ENCODE data around the gene MAD1L1. TPM values are rescaled to one million over a fixed set of nuclear protein-coding genes. Genes with fewer than 3 reads are reported as not detected.
A peak's percentile ranks its signal among the peaks of the same experiment; 100 is the strongest.

The MAD1L1 gene
- polyA plus RNA-seq, 4 donors = 12.3 to 21.7 (median 18.1) TPM

DNA sequence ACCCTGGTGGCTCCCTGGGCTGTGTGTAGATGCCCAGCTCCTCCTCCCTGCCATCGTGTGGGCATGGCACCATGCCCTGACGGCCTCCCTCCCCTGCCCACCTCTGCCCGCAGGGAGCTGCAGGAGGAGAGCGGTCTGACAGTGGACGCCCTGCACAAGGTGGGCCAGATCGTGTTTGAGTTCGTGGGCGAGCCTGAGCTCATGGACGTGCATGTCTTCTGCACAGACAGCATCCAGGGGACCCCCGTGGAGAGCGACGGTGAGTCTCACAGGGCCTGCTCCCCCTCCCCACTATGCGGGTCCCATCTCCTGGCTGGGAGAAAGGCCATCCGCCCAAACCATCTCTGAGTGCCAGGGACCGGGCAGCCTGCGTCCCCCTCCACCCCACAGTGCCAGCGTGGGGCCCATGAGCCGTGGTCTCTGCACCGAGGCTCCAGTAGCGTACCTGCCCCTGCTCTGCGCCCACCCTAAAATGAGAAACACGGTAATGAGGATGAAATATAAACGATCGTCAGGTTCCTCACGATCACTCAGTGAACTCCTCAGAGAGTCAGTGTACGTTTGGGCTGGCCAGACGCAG lies 17.1 kb upstream of the MAD1L1 start:
- no peaks in the 10 kb centered on the region for H3K4me1 ChIP-seq (ENCODE audit: control insufficient read depth in 3 of 3, insufficient read depth in 2 of 3, low read depth in 1 of 3, low read length in 2 of 3)
- 84 to 88% (median 86%) methylated on average over 27 of the region's 27 CpGs for WGBS, 3 donors
- peaks cover 0 to 58% (median 7%) of the 10 kb centered on the region in 3 donors for H3K36me3 ChIP-seq (ENCODE audit: control insufficient read depth in 3 of 3, insufficient read depth in 2 of 3, low read depth in 1 of 3, low read length in 3 of 3)
- no peak overlapping the region for H3K4me3 ChIP-seq (ENCODE audit: low read depth in 1 of 3, low read length in 3 of 3)
- no peaks in the 10 kb centered on the region for H3K9me3 ChIP-seq (ENCODE audit: control insufficient read depth in 2 of 2, insufficient read depth in 1 of 2, low read depth in 1 of 2, low read length in 1 of 2)
- no peaks in the 10 kb centered on the region for H3K27me3 ChIP-seq (ENCODE audit: control insufficient read depth in 3 of 3, insufficient read depth in 3 of 3, low read length in 3 of 3)
- no peak for DNase-seq
- FAIRE-seq = no peak
- H3K27ac ChIP-seq (ENCODE audit: low read depth in 1 of 3, low read length in 2 of 3) = peak overlapping the region in 2 of 3 donors; percentile 60

DNA sequence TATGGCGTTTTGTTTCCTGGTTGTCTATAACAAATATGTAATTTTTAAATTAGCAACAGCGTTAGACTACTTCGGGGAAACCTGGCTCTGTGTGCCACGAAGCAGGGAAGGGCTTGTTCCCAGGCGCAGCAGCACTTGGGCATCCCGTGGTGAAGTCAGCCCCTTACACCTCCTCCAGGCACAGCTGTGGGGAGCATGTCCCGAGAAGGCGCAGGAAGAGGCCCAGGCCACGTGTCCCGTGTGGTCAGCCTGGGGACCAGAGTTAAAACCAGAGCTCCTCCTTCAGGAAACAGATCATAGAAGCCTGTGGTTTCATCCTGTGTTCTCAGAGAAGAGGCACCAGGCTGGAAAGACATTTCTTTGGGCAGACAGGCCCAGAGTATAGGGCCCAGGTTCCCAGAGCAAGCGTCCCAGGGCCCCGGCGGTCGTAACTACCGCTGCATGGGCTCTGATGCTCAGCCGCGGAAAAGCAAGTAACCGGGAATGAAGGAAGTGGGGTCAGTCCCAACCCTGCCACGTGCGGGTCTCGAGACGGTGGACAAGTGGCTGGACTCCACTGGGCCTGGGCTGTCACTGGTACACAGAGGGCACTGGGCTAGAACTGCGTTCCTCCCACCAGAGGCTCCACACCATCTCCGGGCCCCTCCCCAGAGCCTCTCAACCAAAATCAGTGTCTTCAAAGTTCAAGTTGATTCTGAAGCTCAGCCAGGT lies 16.4 kb upstream of the MAD1L1 start:
- peak in 1 of 2 donors; percentile 32 for DNase-seq
- 42 to 75% (median 64%) methylated on average over 24 of the region's 24 CpGs for WGBS, 3 donors
- Histone ChIP-seq H3K27me3 (ENCODE audit: control insufficient read depth in 3 of 3, insufficient read depth in 3 of 3, low read length in 3 of 3) (no peaks in the 10 kb centered on the region), H3K4me3 (ENCODE audit: low read depth in 1 of 3, low read length in 3 of 3) (no peak overlapping the region), H3K9me3 (ENCODE audit: control insufficient read depth in 2 of 2, insufficient read depth in 1 of 2, low read depth in 1 of 2, low read length in 1 of 2) (no peaks in the 10 kb centered on the region), H3K4me1 (ENCODE audit: control insufficient read depth in 3 of 3, insufficient read depth in 2 of 3, low read depth in 1 of 3, low read length in 2 of 3) (peaks cover 0 to 6% (median 0%) of the 10 kb centered on the region in 3 donors), H3K36me3 (ENCODE audit: control insufficient read depth in 3 of 3, insufficient read depth in 2 of 3, low read depth in 1 of 3, low read length in 3 of 3) (peaks cover 0 to 51% (median 3%) of the 10 kb centered on the region in 3 donors), H3K27ac (ENCODE audit: low read depth in 1 of 3, low read length in 2 of 3) (peak overlapping the region in 2 of 3 donors; percentile 60)
- FAIRE-seq = no peak

DNA sequence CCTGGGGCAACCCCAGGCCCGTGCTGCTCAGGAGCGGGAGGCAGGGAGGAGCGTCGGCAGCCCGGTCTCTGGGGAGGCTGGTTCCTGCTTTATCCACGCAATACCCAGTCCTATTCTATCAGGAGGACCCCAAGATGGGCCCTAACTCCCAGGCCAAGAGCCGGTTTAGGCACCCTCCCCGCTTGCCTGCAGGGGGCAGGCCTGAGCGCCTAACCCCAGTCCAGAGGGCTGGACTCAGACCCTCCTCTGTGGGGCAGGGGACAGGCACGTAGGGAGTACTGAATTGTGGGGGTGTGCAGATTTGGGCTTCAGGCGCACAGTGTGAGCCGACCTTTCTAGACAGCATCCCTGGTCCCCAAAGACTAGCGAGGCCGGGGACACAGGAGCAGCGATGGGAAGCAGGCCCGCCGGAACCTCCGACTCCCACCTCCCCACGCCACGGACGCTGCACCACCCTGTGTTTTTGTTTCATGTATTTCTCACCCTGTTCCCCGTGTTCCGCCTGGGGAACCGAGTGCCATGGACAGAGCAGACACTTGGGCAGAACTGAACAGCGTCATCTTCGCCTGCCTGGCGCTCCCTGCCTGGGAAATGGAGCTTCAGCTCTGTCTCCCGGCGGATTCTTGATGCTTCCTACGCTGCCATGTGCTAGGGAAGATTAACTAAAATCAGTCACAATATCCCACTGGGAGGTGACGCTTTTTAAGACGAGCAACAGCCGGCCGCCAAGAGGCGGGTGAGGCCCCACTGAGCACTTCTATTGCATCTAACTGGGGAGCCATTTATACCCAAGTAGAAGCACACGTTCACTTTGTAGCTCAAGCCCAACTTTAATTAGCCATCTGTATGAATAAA lies 14.6 kb upstream of the MAD1L1 start:
- H3K27me3 ChIP-seq (ENCODE audit: control insufficient read depth in 3 of 3, insufficient read depth in 3 of 3, low read length in 3 of 3) = no peaks in the 10 kb centered on the region
- peaks cover 0 to 24% (median 3%) of the 10 kb centered on the region in 3 donors for H3K4me1 ChIP-seq (ENCODE audit: control insufficient read depth in 3 of 3, insufficient read depth in 2 of 3, low read depth in 1 of 3, low read length in 2 of 3)
- 78 to 86% (median 80%) methylated on average over 33 to 36 of the region's 36 CpGs for WGBS, 3 donors
- H3K36me3 ChIP-seq (ENCODE audit: control insufficient read depth in 3 of 3, insufficient read depth in 2 of 3, low read depth in 1 of 3, low read length in 3 of 3) = peaks cover 0 to 38% (median 0%) of the 10 kb centered on the region in 3 donors
- no peak overlapping the region for H3K27ac ChIP-seq (ENCODE audit: low read depth in 1 of 3, low read length in 2 of 3)
- DNase-seq = no peak
- no peak for FAIRE-seq
- H3K4me3 ChIP-seq (ENCODE audit: low read depth in 1 of 3, low read length in 3 of 3) = no peak overlapping the region
- no peaks in the 10 kb centered on the region for H3K9me3 ChIP-seq (ENCODE audit: control insufficient read depth in 2 of 2, insufficient read depth in 1 of 2, low read depth in 1 of 2, low read length in 1 of 2)

GRCh38 chr7:2245883-2246675 lies 13.3 kb upstream of the MAD1L1 start:
- H3K4me1 ChIP-seq (ENCODE audit: control insufficient read depth in 3 of 3, insufficient read depth in 2 of 3, low read depth in 1 of 3, low read length in 2 of 3) = peaks cover 0 to 27% (median 3%) of the 10 kb centered on the region in 3 donors
- no peak for DNase-seq
- no peak overlapping the region for H3K27ac ChIP-seq (ENCODE audit: low read depth in 1 of 3, low read length in 2 of 3)
- no peak for FAIRE-seq
- peaks cover 0 to 26% (median 0%) of the 10 kb centered on the region in 3 donors for H3K36me3 ChIP-seq (ENCODE audit: control insufficient read depth in 3 of 3, insufficient read depth in 2 of 3, low read depth in 1 of 3, low read length in 3 of 3)
- H3K4me3 ChIP-seq (ENCODE audit: low read depth in 1 of 3, low read length in 3 of 3) = no peak overlapping the region
- no peaks in the 10 kb centered on the region for H3K27me3 ChIP-seq (ENCODE audit: control insufficient read depth in 3 of 3, insufficient read depth in 3 of 3, low read length in 3 of 3)
- 66 to 81% (median 81%) methylated on average over 22 of the region's 22 CpGs for whole genome bisulfite sequencing, 3 donors
- H3K9me3 ChIP-seq (ENCODE audit: control insufficient read depth in 2 of 2, insufficient read depth in 1 of 2, low read depth in 1 of 2, low read length in 1 of 2) = no peaks in the 10 kb centered on the region

DNA sequence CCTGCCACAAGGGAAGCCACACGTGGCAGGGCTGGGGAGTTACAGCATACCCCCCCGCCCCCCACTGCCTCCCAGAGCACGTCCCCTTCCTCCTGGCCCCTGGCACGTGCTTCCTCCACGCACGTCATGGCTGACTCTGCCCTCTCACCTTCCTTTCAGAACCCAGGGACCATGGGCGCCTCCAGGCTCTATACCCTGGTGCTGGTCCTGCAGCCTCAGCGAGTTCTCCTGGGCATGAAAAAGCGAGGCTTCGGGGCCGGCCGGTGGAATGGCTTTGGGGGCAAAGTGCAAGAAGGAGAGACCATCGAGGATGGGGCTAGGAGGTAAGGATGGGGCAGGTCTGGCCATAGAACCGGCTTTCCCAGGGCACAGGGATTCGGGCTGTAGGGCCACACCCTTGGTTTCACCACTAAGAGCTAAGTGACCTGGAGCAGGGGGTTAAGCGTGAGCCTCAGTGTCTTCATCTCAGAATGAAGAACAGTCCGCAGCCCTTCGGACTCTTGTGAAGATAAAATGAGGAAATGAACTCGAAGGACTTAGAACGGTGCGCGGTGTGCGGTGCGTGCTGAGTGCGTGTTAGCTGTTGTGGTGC lies 11.8 kb upstream of the MAD1L1 start:
- peak in 1 of 2 donors; percentile 47 for DNase-seq
- H3K4me3 ChIP-seq (ENCODE audit: low read depth in 1 of 3, low read length in 3 of 3) = no peak overlapping the region
- H3K36me3 ChIP-seq (ENCODE audit: control insufficient read depth in 3 of 3, insufficient read depth in 2 of 3, low read depth in 1 of 3, low read length in 3 of 3) = peaks cover 0 to 17% (median 0%) of the 10 kb centered on the region in 3 donors
- peak overlapping the region in 1 of 3 donors; percentile 18 for H3K27ac ChIP-seq (ENCODE audit: low read depth in 1 of 3, low read length in 2 of 3)
- no peaks in the 10 kb centered on the region for H3K9me3 ChIP-seq (ENCODE audit: control insufficient read depth in 2 of 2, insufficient read depth in 1 of 2, low read depth in 1 of 2, low read length in 1 of 2)
- no peak for FAIRE-seq
- H3K27me3 ChIP-seq (ENCODE audit: control insufficient read depth in 3 of 3, insufficient read depth in 3 of 3, low read length in 3 of 3) = no peaks in the 10 kb centered on the region
- 67 to 83% (median 69%) methylated on average over 25 of the region's 25 CpGs for WGBS, 3 donors
- H3K4me1 ChIP-seq (ENCODE audit: control insufficient read depth in 3 of 3, insufficient read depth in 2 of 3, low read depth in 1 of 3, low read length in 2 of 3) = peaks cover 0 to 28% (median 3%) of the 10 kb centered on the region in 3 donors

DNA sequence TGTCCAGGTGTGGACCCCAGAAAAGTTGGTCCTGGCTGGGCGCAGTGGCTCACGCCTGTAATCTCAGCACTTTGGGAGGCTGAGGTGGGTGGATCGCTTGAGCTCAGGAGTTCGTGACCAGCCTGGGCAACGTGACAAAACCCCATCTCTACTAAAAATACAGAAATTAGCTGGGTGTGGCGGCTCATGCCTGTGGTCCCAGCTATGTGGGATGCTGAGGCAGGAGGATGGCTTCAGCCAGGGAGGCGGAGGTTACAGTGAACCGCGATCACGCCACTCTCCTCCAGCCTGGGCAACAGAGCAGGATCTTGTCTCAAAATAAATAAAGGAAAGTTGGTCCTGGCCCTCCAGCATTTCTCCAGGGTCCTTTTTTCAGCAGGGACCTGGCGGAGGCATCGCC lies 10.7 kb upstream of the MAD1L1 start:
- peaks cover 2 to 20% (median 6%) of the 10 kb centered on the region in 3 donors for H3K36me3 ChIP-seq (ENCODE audit: control insufficient read depth in 3 of 3, insufficient read depth in 2 of 3, low read depth in 1 of 3, low read length in 3 of 3)
- H3K27ac ChIP-seq (ENCODE audit: low read depth in 1 of 3, low read length in 2 of 3) = no peak overlapping the region
- FAIRE-seq = no peak
- H3K27me3 ChIP-seq (ENCODE audit: control insufficient read depth in 3 of 3, insufficient read depth in 3 of 3, low read length in 3 of 3) = no peaks in the 10 kb centered on the region
- 77 to 89% (median 85%) methylated on average over 12 of the region's 12 CpGs for WGBS, 3 donors
- no peaks in the 10 kb centered on the region for H3K9me3 ChIP-seq (ENCODE audit: control insufficient read depth in 2 of 2, insufficient read depth in 1 of 2, low read depth in 1 of 2, low read length in 1 of 2)
- no peak overlapping the region for H3K4me3 ChIP-seq (ENCODE audit: low read depth in 1 of 3, low read length in 3 of 3)
- H3K4me1 ChIP-seq (ENCODE audit: control insufficient read depth in 3 of 3, insufficient read depth in 2 of 3, low read depth in 1 of 3, low read length in 2 of 3) = peaks cover 0 to 28% (median 3%) of the 10 kb centered on the region in 3 donors
- no peak for DNase-seq

GRCh38 chr7:2242541-2243429 lies 10.0 kb upstream of the MAD1L1 start:
- H3K27ac ChIP-seq (ENCODE audit: low read depth in 1 of 3, low read length in 2 of 3) = peak overlapping the region in 1 of 3 donors; percentile 60

More at GRCh38 chr7:2242541-2243429, 10.0 kb upstream of the MAD1L1 start:
- Histone ChIP-seq H3K4me1 (ENCODE audit: control insufficient read depth in 3 of 3, insufficient read depth in 2 of 3, low read depth in 1 of 3, low read length in 2 of 3) (peaks cover 0 to 28% (median 3%) of the 10 kb centered on the region in 3 donors), H3K27me3 (ENCODE audit: control insufficient read depth in 3 of 3, insufficient read depth in 3 of 3, low read length in 3 of 3) (no peaks in the 10 kb centered on the region), H3K9me3 (ENCODE audit: control insufficient read depth in 2 of 2, insufficient read depth in 1 of 2, low read depth in 1 of 2, low read length in 1 of 2) (no peaks in the 10 kb centered on the region), H3K4me3 (ENCODE audit: low read depth in 1 of 3, low read length in 3 of 3) (peak overlapping the region; percentile 71 to 99 (median 97)), H3K36me3 (ENCODE audit: control insufficient read depth in 3 of 3, insufficient read depth in 2 of 3, low read depth in 1 of 3, low read length in 3 of 3) (peaks cover 8 to 27% (median 12%) of the 10 kb centered on the region in 3 donors)
- FAIRE-seq = no peak
- 13 to 22% (median 16%) methylated on average over 21 of the region's 21 CpGs for WGBS, 3 donors
- DNase-seq = peak; percentile 25 to 47
